ENCODE results near the gene MRC2. TPM values are rescaled to one million over a fixed set of nuclear protein-coding genes. Genes with fewer than 3 reads are reported as not detected.

Gene MRC2
- polyA plus RNA-seq, 3 donors, result 0.04 TPM; not detected in 2

- Mint-ChIP-seq H3K27ac (no peak overlapping the region), H3K36me3 (no peaks in the 10 kb centered on the region), H3K4me1 (peaks cover 2% of the 10 kb centered on the region), H3K27me3 (ENCODE audit: low read depth in 3 of 3) (peaks cover 0 to 3% (median 1%) of the 10 kb centered on the region in 3 donors), H3K4me3 (no peak overlapping the region), H3K9me3 (no peaks in the 10 kb centered on the region)
- no peaks in the 10 kb centered on the region for H3K9me3 ChIP-seq (replicated peaks in 1 of 2; ENCODE audit: control insufficient read depth in 1 of 2, insufficient read depth in 1 of 2, low read length in 2 of 2)
- H3K27me3 ChIP-seq (ENCODE audit: control insufficient read depth in 2 of 2, insufficient read depth in 2 of 2, low read length in 2 of 2), result no peaks in the 10 kb centered on the region
- no peaks in the 10 kb centered on the region for H3K4me1 ChIP-seq (ENCODE audit: control insufficient read depth in 1 of 2, insufficient read depth in 2 of 2, low read length in 2 of 2)
- no peak overlapping the region for H2AFZ ChIP-seq (ENCODE audit: insufficient read depth, low read depth, low read length, poor library complexity, severe bottlenecking)
- no peak overlapping the region for H3K27ac ChIP-seq (ENCODE audit: low read depth in 1 of 2, low read length in 2 of 2)
- intact Hi-C loops (cut with micrococcal nuclease), result no loop called here
- no peak for TF ChIP-seq CTCF (IDR thresholded peaks at IDR 0.05)
- no peak overlapping the region for H3K4me3 ChIP-seq (replicated peaks in 1 of 3; ENCODE audit: low read depth in 2 of 3, low read length in 3 of 3)
- H3K79me2 ChIP-seq (ENCODE audit: insufficient read depth, low read length), result no peaks in the 10 kb centered on the region
- no peak overlapping the region for H3K9ac ChIP-seq (ENCODE audit: insufficient read depth, low read length, poor library complexity, severe bottlenecking)
- no peaks in the 10 kb centered on the region for H3K36me3 ChIP-seq (replicated peaks in 1 of 2; ENCODE audit: control insufficient read depth in 1 of 2, insufficient read depth in 2 of 2, low read length in 2 of 2)
- H4K20me1 ChIP-seq (ENCODE audit: insufficient read depth, low read length), result no peaks in the 10 kb centered on the region
- no peak for DNase-seq
- H3K4me2 ChIP-seq (replicated peaks; ENCODE audit: extremely low read depth, low read length, poor library complexity, severe bottlenecking), result no peak overlapping the region
- 100% methylated on average over 1 of the region's 6 CpGs for WGBS (ENCODE audit: insufficient coverage)
These were observed 14.5 kb downstream of the MRC2 start for GRCh38 chr17:62641951-62642350.

- intact Hi-C loops (cut with micrococcal nuclease), result no loop called here
- no peak for TF ChIP-seq CTCF (IDR thresholded peaks at IDR 0.05)
- H3K27me3 ChIP-seq (ENCODE audit: control insufficient read depth in 2 of 2, insufficient read depth in 2 of 2, low read length in 2 of 2), result no peaks in the 10 kb centered on the region
- H3K9me3 ChIP-seq (replicated peaks in 1 of 2; ENCODE audit: control insufficient read depth in 1 of 2, insufficient read depth in 1 of 2, low read length in 2 of 2), result no peaks in the 10 kb centered on the region
- H3K36me3 ChIP-seq (replicated peaks in 1 of 2; ENCODE audit: control insufficient read depth in 1 of 2, insufficient read depth in 2 of 2, low read length in 2 of 2), result no peaks in the 10 kb centered on the region
- Mint-ChIP-seq H3K36me3 (no peaks in the 10 kb centered on the region), H3K27me3 (ENCODE audit: low read depth in 3 of 3) (peaks cover 0 to 3% (median 1%) of the 10 kb centered on the region in 3 donors), H3K9me3 (no peaks in the 10 kb centered on the region), H3K27ac (no peak overlapping the region), H3K4me1 (peaks cover 2% of the 10 kb centered on the region), H3K4me3 (no peak overlapping the region)
- H3K9ac ChIP-seq (ENCODE audit: insufficient read depth, low read length, poor library complexity, severe bottlenecking), result no peak overlapping the region
- H3K4me1 ChIP-seq (ENCODE audit: control insufficient read depth in 1 of 2, insufficient read depth in 2 of 2, low read length in 2 of 2), result no peaks in the 10 kb centered on the region
- no peak overlapping the region for H3K4me3 ChIP-seq (replicated peaks in 1 of 3; ENCODE audit: low read depth in 2 of 3, low read length in 3 of 3)
- H3K27ac ChIP-seq (ENCODE audit: low read depth in 1 of 2, low read length in 2 of 2), result no peak overlapping the region
- no CpG with 5 or more reads among the region's 6 CpGs for WGBS (ENCODE audit: insufficient coverage)
- no peak for DNase-seq
- H4K20me1 ChIP-seq (ENCODE audit: insufficient read depth, low read length), result no peaks in the 10 kb centered on the region
- H2AFZ ChIP-seq (ENCODE audit: insufficient read depth, low read depth, low read length, poor library complexity, severe bottlenecking), result no peak overlapping the region
- no peaks in the 10 kb centered on the region for H3K79me2 ChIP-seq (ENCODE audit: insufficient read depth, low read length)
- H3K4me2 ChIP-seq (replicated peaks; ENCODE audit: extremely low read depth, low read length, poor library complexity, severe bottlenecking), result no peak overlapping the region
These were observed 16.0 kb downstream of the MRC2 start for GRCh38 chr17:62643496-62643895.
